ENCODE data around the gene MYEOV.

MYEOV gene

GRCh38 chr11:69283446-69283845 lies 10.5 kb upstream of the MYEOV start:
- ChIA-PET CTCF (interaction anchor here (5.2 kb wide), 1 partner anchor 10 kb away, joined by 25 read pairs; the partner anchor contains the start of gene MYEOV), POLR2A (interaction anchor here (0.8 to 1.0 kb wide), 2 partner anchors 17 to 373 kb away, joined by 3 read pairs; no protein-coding TSS in a partner anchor)
- H3K4me3 ChIP-seq (ENCODE audit: low read depth, low read length): no peak overlapping the region
- DNase-seq (ENCODE audit: low read depth, low spot score): no peak
- no peak for TF ChIP-seq CTCF (IDR thresholded peaks at IDR 0.05; ENCODE audit: insufficient read depth, low read length, missing control alignments)

GRCh38 chr11:69284081-69284511 lies 9.9 kb upstream of the MYEOV start:
- ChIA-PET POLR2A (interaction anchor here (0.8 to 1.3 kb wide), 3 partner anchors 13 to 372 kb away, joined by 3 read pairs; no protein-coding TSS in a partner anchor), CTCF (interaction anchor here (1.1 to 5.2 kb wide), 2 partner anchors 9 to 360 kb away, joined by 4 to 25 read pairs; partner anchors contain the start of gene MYEOV)
- TF ChIP-seq CTCF (IDR thresholded peaks at IDR 0.05; ENCODE audit: insufficient read depth, low read length, missing control alignments): no peak
- no peak for DNase-seq (ENCODE audit: low read depth, low spot score)
- no peak overlapping the region for H3K4me3 ChIP-seq (ENCODE audit: low read depth, low read length)

GRCh38 chr11:69285091-69285490 lies 8.9 kb upstream of the MYEOV start:
- no peak for TF ChIP-seq CTCF (IDR thresholded peaks at IDR 0.05; ENCODE audit: insufficient read depth, low read length, missing control alignments)
- CTCF ChIA-PET: interaction anchor here (5.2 kb wide), 1 partner anchor 8 kb away, joined by 25 read pairs; the partner anchor contains the start of gene MYEOV
- POLR2A ChIA-PET: interaction anchor here (1.3 kb wide), 1 partner anchor 12 kb away, joined by 3 read pairs; no protein-coding TSS in a partner anchor
- H3K4me3 ChIP-seq (ENCODE audit: low read depth, low read length): no peak overlapping the region
- no peak for DNase-seq (ENCODE audit: low read depth, low spot score)

- ChIA-PET POLR2A (no interaction called here), CTCF (interaction anchor here (1.2 kb wide), 1 partner anchor 184 kb away, joined by 3 read pairs; no protein-coding TSS in a partner anchor)
- no peak for DNase-seq (ENCODE audit: low read depth, low spot score)
- no peak for TF ChIP-seq CTCF (IDR thresholded peaks at IDR 0.05; ENCODE audit: insufficient read depth, low read length, missing control alignments)
- H3K4me3 ChIP-seq (ENCODE audit: low read depth, low read length): no peak overlapping the region
Observed at GRCh38 chr11:69285766-69286165, 8.2 kb upstream of the MYEOV start.

GRCh38 chr11:69286374-69287371 lies 7.3 kb upstream of the MYEOV start:
- ChIA-PET POLR2A (interaction anchor here (0.7 kb wide), 1 partner anchor 14 kb away, joined by 4 read pairs; no protein-coding TSS in a partner anchor), CTCF (interaction anchor here (1.2 to 1.5 kb wide), 3 partner anchors 10 to 357 kb away, joined by 3 to 4 read pairs (median 3); no protein-coding TSS in a partner anchor)
- no peak for TF ChIP-seq CTCF (IDR thresholded peaks at IDR 0.05; ENCODE audit: insufficient read depth, low read length, missing control alignments)
- H3K4me3 ChIP-seq (ENCODE audit: low read depth, low read length): no peak overlapping the region
- no peak for DNase-seq (ENCODE audit: low read depth, low spot score)
